GM19238 (cell line): Measurements from ENCODE around the gene TECRL.

Experiments used
- DNase-seq: peaks from one replicate; pipeline ENCODE4 v3.0.0; 2011; ENCODE audit warnings: low spot score; ENCODE audit not compliant: insufficient read length

TECRL gene

GRCh38 chr4:64330143-64330542, 79.1 kb downstream of the TECRL start:
- DNase-seq = no peak

- DNase-seq = no peak
Measured at GRCh38 chr4:64327237-64327636, 82.0 kb downstream of the TECRL start.

- DNase-seq = no peak
Measured at GRCh38 chr4:64326507-64326906, 82.7 kb downstream of the TECRL start.

GRCh38 chr4:64306255-64306565, 103.0 kb downstream of the TECRL start:
- DNase-seq = no peak

- DNase-seq = no peak
Measured at GRCh38 chr4:64305565-64306254, 103.5 kb downstream of the TECRL start.

- DNase-seq = no peak
Measured at GRCh38 chr4:64272432-64272831, 136.8 kb downstream of the TECRL start.

- DNase-seq = no peak
Measured at GRCh38 chr4:64271601-64272081, 137.6 kb downstream of the TECRL start.

- DNase-seq = no peak
Measured at GRCh38 chr4:64266669-64267068, 142.6 kb downstream of the TECRL start.

GRCh38 chr4:64266263-64266662, 143.0 kb downstream of the TECRL start:
- no peak for DNase-seq

- no peak for DNase-seq
Measured at GRCh38 chr4:64251781-64252180, 157.5 kb downstream of the TECRL start.

- no peak for DNase-seq
Measured at GRCh38 chr4:64250488-64250887, 158.8 kb downstream of the TECRL start.

GRCh38 chr4:64250061-64250460, 159.2 kb downstream of the TECRL start:
- DNase-seq = no peak

- DNase-seq = no peak
Measured at GRCh38 chr4:64248186-64248585, 161.1 kb downstream of the TECRL start.

GRCh38 chr4:64230709-64231310, 178.4 kb downstream of the TECRL start:
- no peak for DNase-seq
